Body of pancreas (tissue), 4 donors: ENCODE measurements around the gene TOMM7. TPM values are rescaled to one million over a fixed set of nuclear protein-coding genes. Genes with fewer than 3 reads are reported as not detected.

ENCODE experiments used
- ATAC-seq: fragments of 150-250 bp; one replicate; pipeline ENCODE4 v1.9.1; 2016
- DNase-seq, 4 donors: peaks; one replicate each; pipeline ENCODE4 v3.0.0-alpha.2; 2019
- H3K27ac ChIP-seq, 4 donors: fragments of 200-600 bp; sonication (generic); 1 replicate in 3 of 4; 2 replicates in 1 of 4; pipeline versions ENCODE4 v1.5.1 to v1.6.1; 2016 to 2019; ENCODE audit warnings: mild to moderate bottlenecking in 1 of 4, mixed read lengths in 1 of 4, moderate library complexity in 1 of 4
- H3K27me3 ChIP-seq, 2 donors: fragments of 200-600 bp; sonication (generic); one replicate each; pipeline ENCODE4 v1.6.0; 2016; ENCODE audit warnings: mild to moderate bottlenecking in 1 of 2
- H3K36me3 ChIP-seq, 2 donors: fragments of 200-600 bp; sonication (generic); replicated peaks in 1 of 2; 2 replicates each; pipeline ENCODE4 v1.5.1; 2016; ENCODE audit warnings: low read depth in 2 of 2; ENCODE audit not compliant: insufficient read depth in 1 of 2
- H3K4me1 ChIP-seq: fragments of 200-600 bp; sonication (generic); one replicate; pipeline ENCODE4 v1.6.0; 2016
- H3K4me3 ChIP-seq, 2 donors: fragments of 200-600 bp; sonication (generic); 1 replicate in 1 of 2; 2 replicates in 1 of 2; pipeline ENCODE4 v1.5.1; 2016 to 2019
- H3K9me3 ChIP-seq, 3 donors: fragments of 200-600 bp; sonication (generic); 1 replicate in 2 of 3; 2 replicates in 1 of 3; pipeline ENCODE4 v1.5.1; 2016
- POLR2A ChIP-seq, 3 donors: fragments of 450-650 bp; IDR thresholded peaks; one replicate each; pipeline ENCODE4 v1.6.1; 2016; ENCODE audit warnings: antibody characterized with exemption in 3 of 3, mild to moderate bottlenecking in 2 of 3
- WGBS, 2 donors: methylation state at CpG; one replicate each; pipeline ENCODE4 v1.1.5; 2017; 5-methylcytosine and 5-hydroxymethylcytosine counted together
- intact Hi-C: fragments of 100-400 bp; cut with DNase I; formaldehyde crosslinking; loops from one replicate; pipeline ENCODE4 v1.15.1; 2023
- small RNA-seq: library from RNA; depleted of rRNA; stranded (forward); fragments of <200 nt; gene quantifications from one replicate; pipeline ENCODE3, GENCODE V24; 2016
- total RNA-seq, 2 donors: library from RNA; depleted of rRNA; stranded (reverse); fragments of >200 nt; gene quantifications; one replicate each; pipeline ENCODE4 v1.1.0, GENCODE V29; 2016
- TF ChIP-seq, protein P1 (sequence below), 7 experiments: fragments of 450-650 bp in 4 of 7; fragments of 200-600 bp in 3 of 7; sonication (generic) in 3 of 7; IDR thresholded peaks; one replicate each; pipeline ENCODE4 v1.5.1; 2016 to 2019; ENCODE audit warnings: antibody characterized with exemption in 7 of 7

The TOMM7 gene
- total RNA-seq, 2 donors from 2014 or later = 77.8 to 103 TPM

DNA sequence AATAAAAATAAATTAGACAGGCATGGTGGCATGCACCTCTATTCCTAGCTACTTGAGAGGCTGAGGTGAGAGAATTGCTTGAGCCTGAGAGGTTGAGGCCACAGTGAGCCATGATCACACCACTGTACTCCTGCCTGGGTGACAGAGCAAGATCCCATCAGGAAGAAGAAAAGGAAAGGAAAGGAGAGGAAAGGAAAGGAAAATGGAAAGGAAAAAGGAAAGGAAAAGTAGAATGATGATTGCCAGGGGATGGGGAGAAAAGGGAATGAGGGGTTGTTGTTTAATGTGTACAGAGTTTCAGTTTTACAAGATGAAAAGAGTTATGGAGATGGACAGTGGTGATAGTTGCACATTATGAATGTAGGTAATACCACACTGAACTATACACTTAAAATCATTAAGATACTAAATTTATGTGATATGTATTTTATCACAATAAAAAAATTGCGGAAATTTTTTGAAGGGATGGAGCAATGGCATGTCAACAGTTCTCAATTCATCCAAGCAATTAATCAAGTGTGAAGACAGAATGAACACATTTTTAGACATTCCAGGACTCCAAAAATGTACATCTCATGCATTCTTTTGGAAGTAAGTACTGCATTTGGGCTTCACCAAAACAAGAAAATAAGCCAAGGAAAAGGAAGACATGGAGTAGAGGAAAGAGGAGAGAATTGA is 51.3 kb downstream of the TOMM7 start:
- no peak overlapping the region for H3K27ac ChIP-seq
- intact Hi-C loops = no loop called here
- no peak for DNase-seq
- no peak overlapping the region for H3K4me3 ChIP-seq
- TF ChIP-seq, protein P1, sequence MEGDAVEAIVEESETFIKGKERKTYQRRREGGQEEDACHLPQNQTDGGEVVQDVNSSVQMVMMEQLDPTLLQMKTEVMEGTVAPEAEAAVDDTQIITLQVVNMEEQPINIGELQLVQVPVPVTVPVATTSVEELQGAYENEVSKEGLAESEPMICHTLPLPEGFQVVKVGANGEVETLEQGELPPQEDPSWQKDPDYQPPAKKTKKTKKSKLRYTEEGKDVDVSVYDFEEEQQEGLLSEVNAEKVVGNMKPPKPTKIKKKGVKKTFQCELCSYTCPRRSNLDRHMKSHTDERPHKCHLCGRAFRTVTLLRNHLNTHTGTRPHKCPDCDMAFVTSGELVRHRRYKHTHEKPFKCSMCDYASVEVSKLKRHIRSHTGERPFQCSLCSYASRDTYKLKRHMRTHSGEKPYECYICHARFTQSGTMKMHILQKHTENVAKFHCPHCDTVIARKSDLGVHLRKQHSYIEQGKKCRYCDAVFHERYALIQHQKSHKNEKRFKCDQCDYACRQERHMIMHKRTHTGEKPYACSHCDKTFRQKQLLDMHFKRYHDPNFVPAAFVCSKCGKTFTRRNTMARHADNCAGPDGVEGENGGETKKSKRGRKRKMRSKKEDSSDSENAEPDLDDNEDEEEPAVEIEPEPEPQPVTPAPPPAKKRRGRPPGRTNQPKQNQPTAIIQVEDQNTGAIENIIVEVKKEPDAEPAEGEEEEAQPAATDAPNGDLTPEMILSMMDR (IDR thresholded peaks at IDR 0.05) = no peak
- no peak for TF ChIP-seq POLR2A (IDR thresholded peaks at IDR 0.05)
- no peaks in the 10 kb centered on the region for H3K9me3 ChIP-seq
- H3K36me3 ChIP-seq = no peaks in the 10 kb centered on the region
- no peaks in the 10 kb centered on the region for H3K27me3 ChIP-seq
- ATAC-seq = no peak
- WGBS, 2 donors = 89 to 92% methylated on average over 1 of the region's 1 CpG
- H3K4me1 ChIP-seq = no peaks in the 10 kb centered on the region

DNA sequence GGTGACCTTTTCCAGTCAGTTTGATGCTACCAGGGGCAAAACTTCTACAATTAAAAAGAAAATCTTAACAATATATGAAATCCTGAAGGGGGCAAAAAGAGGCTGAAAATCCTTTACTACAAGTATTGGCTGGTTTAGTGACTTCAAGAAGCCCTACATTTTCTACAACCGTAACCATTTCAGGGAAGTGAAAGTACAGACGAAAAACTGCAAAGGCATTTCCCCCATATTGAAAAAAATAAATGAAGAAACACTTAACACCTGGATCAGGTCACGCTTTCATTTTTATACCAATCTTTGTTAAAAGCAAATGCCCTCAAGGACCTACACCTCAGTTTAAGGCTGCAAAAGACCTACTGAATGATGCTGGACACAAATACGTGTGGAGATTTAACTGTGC is 57.0 kb downstream of the TOMM7 start:
- Histone ChIP-seq H3K4me3 (no peak overlapping the region), H3K27ac (no peak overlapping the region), H3K9me3 (no peaks in the 10 kb centered on the region), H3K36me3 (no peaks in the 10 kb centered on the region), H3K27me3 (no peaks in the 10 kb centered on the region), H3K4me1 (no peaks in the 10 kb centered on the region)
- TF ChIP-seq POLR2A (IDR thresholded peaks at IDR 0.05) = no peak
- TF ChIP-seq, protein P1 (IDR thresholded peaks at IDR 0.05) = no peak
- intact Hi-C loops = no loop called here
- DNase-seq (no peak), ATAC-seq (no peak)
- WGBS, 2 donors = 66 to 71% methylated on average over 4 of the region's 4 CpGs

Small RNA genes lying within 50 kb of the gene (small RNA-seq; reads per million reads assigned to genes)
- 3,687 reads per million, percentile 99 among the genes with 10 or more reads in this experiment for gene SNORD93

Other genes starting within 250 kb of the TOMM7 start
- gene IL6, start 95.6 kb downstream of the TOMM7 start, total RNA-seq = 1 to 10 TPM in 1 of 2 donors, under 1 TPM in 1; 0.99 to 2.9 TPM
- 10 to 100 TPM in 1 of 2 donors, 1 to 10 TPM in 1; 8.6 to 10.5 TPM for gene HYCC1, start 191.3 kb upstream of the TOMM7 start, total RNA-seq